NCI-H526 treated with DMSO at 0.1 percent for 48 hours (cell line): ENCODE data around the gene ATP7A.
"Not testable (repeated sequence)": the region's sequence is repeated elsewhere in the genome, so short reads cannot be mapped to it uniquely, and the experiment has no call there.

Source experiments
- DNase-seq: peaks from one replicate; lab custom pipeline; 2025; lab: John Stamatoyannopoulos, UW

Gene ATP7A

GRCh38 chrX:77910108-77910840 is at the start of gene ATP7A:
ATP7A (plus strand) TSS chrX:77910693; CDS start chrX:77971642, 60,949 bp downstream.
- peak; percentile 87 for DNase-seq

DNA sequence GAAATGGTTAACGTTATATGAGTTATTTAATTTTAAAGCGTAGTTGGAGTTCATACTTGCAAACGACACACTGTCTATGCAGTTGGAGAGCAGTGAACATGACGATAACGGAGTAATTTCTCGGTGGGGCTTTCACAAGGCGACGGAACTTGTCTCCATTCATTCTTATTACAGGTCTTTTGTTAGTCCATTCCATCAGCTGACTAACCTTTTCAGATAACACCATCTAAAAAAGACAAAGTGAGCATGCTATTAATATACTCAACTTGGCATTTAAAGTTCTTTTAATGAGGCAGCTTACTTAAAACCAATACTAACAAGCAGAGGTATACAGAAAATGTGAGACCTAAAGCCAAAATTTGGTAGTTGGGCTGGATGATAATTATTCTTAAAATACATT is 35.1 kb upstream of the ATP7A start:
- DNase-seq = no peak

GRCh38 chrX:77881418-77881817 is 29.1 kb upstream of the ATP7A start:
- DNase-seq = not testable (repeated sequence)

- DNase-seq = no peak
These were observed 17.6 kb upstream of the ATP7A start for GRCh38 chrX:77892887-77893286.

GRCh38 chrX:77893713-77894112 is 16.8 kb upstream of the ATP7A start:
- DNase-seq = no peak

- peak; percentile 96 for DNase-seq
These were observed 15.3 kb upstream of the ATP7A start, which contains the start of gene MAGT1 for GRCh38 chrX:77894921-77895886. MAGT1 (minus strand) TSS chrX:77895435; CDS start chrX:77895410, 25 bp downstream.

DNA sequence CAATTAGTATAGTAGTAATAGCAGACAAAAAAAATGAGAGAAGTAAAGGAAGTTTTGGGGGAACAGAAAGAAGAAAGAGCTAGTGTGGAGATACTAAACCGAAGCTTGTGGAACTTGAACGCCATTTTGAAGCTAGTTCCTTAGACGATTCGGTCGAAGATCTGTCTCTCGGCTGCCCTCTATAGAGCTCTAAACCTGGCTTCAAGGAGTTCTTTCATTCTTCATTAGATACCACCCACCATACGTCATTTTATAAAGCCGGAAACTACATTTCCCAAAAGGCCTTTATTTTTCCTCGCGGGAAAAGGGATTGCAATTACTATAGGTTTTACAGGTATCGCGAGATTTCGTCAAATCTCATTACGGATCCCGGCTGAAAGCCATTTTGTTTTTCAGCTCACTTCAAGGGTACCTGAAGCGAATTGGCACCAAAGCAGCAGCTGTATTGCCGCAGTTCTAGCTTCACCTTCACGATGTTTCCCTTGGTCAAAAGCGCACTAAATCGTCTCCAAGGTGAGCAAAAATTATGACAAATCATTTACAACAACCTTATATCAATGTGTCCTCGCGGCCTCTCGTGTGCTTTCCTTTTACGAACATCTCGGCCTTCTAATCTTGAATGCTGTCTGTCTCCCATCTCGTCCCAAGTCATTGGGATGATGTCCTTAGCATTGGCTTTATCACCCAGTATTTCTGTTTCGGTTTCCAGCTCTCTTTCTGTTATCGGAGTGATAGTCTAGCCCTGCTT is 11.2 kb upstream of the ATP7A start, which contains the start of gene COX7B:
Gene COX7B (plus strand): TSS at position 388 of the 748 bp plus-strand sequence. CDS start 86 bp downstream, at position 474.
- DNase-seq = peak; percentile 94

DNA sequence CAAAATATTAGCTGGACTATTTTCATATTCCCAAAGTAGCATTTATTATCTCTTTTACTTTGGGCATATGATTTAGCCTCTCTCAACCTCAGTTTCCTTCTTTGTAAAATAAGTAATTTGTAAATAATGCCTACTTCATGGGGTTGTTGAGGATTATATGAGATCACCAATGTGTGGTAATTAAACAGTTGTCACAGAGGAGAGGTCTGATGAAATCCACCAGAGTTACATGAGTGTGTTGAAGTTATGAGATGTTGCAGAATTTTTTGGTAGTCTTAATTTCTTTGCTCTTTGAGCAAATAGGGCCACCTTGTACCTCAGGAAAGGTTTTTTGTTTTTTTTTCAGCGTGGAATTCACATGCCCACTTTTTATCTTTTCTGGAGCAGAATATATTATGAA is 9.8 kb upstream of the ATP7A start:
- no peak for DNase-seq

GRCh38 chrX:77901506-77901905 is 9.0 kb upstream of the ATP7A start:
- DNase-seq = no peak

DNA sequence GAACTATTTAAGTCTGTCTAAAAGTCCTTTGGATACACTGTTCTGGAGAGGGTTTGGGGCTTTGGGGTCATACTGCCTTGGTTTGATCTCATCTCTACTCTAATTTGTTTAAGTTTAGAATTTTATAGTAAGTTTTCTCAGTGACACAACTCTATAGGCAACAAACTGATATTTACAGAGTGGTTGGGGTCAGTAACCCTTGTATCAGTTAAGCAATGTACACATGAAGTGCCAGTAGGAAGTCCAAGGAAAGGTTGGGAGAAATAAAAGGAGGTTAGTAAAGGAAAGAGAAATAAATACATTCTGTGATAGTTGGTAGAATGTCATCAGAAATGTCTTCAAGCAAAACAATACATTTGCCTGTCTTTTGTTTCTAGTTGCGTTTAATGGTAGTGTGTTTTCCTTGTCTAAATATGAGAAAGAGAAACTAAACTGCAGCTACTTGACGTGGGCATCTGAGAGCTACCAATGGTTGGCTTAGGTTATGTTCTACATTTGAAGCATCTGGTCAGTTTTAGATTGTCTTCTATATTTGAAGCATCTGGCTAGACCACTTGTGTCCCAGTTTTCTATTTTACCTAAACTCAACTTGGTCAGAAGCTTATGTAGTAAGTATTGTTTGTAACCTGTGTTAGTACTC is 6.9 kb downstream of the ATP7A start:
- DNase-seq = no peak

DNA sequence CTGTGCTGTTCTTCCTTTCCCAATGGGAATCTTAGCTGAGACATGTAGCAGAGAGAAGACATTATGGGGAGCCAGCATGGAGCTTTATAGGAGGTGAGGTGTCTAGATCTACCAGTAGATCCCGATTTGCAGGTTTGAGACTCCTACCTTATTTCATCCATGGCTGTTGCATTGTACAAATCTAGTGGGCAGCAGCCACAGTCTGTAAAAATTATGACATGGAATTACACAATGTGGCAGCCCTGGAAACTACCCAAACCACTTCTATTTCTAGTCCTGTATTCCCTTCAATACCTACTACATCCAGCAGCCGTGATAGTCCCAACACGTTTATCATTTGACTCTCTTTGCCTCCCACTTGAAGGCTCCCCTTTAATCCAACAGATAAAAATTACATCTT is 8.1 kb downstream of the ATP7A start:
- DNase-seq = no peak

- not testable (repeated sequence) for DNase-seq
These were observed 8.9 kb downstream of the ATP7A start for GRCh38 chrX:77919370-77919769.

GRCh38 chrX:77922787-77923186 is 12.3 kb downstream of the ATP7A start:
- DNase-seq = no peak

GRCh38 chrX:77924320-77924859 is 13.9 kb downstream of the ATP7A start:
- no peak for DNase-seq

GRCh38 chrX:77925764-77926163 is 15.3 kb downstream of the ATP7A start:
- no peak for DNase-seq

- DNase-seq = no peak
These were observed 20.1 kb downstream of the ATP7A start for GRCh38 chrX:77930581-77930980.

- no peak for DNase-seq
These were observed 25.4 kb downstream of the ATP7A start for GRCh38 chrX:77935886-77936285.

DNA sequence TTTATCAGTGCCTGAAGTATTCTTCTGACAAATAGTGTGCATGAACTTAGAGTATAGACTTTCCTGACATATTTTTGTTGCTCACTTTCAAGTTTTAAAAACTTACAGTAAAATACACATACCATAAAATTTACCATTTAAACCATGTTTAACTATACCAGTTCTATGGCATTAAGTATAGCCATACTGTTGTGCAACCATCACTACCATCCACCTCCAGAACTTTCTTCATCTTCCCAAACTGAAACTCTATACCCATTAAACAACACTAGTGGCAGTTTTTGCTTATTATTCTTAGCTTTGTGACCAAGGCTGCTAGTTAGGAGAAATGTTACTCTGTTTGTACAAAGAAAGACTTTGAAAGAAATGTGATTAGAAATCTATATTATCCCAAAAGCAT is 25.8 kb downstream of the ATP7A start:
- DNase-seq = no peak

- DNase-seq = no peak
These were observed 26.8 kb downstream of the ATP7A start for GRCh38 chrX:77937291-77937690.

GRCh38 chrX:77938083-77938680 is 27.7 kb downstream of the ATP7A start:
- DNase-seq = no peak

DNA sequence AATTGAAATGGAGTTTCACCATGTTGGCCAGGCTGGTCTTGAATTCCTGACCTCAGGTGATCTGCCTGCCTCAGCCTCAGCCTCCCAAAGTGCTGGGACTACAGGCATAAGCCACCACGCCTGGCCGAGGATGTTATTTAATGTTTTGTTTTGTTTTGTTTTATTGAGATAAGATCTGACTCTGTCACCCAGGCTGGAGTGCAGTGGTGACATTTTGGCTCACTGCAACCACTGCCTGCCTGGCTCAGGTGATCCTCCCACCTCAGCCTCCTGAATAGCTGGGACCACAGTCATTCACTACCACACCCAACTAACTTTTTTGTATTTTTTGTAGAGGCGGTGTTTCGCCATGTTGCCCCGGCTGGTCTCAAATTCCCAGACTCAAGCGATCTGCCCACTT is 34.5 kb downstream of the ATP7A start:
- DNase-seq = not testable (repeated sequence)
